ENCODE data around the gene CA5A.

CA5A gene

GRCh38 chr16:87979352-87979751 lies 43.0 kb upstream of the CA5A start:
- CTCF ChIA-PET = no interaction called here
- no peak for DNase-seq (ENCODE audit: low spot score)
- no peak for TF ChIP-seq CTCF (conservative IDR thresholded peaks at IDR 0.05; ENCODE audit: low read depth)

DNA sequence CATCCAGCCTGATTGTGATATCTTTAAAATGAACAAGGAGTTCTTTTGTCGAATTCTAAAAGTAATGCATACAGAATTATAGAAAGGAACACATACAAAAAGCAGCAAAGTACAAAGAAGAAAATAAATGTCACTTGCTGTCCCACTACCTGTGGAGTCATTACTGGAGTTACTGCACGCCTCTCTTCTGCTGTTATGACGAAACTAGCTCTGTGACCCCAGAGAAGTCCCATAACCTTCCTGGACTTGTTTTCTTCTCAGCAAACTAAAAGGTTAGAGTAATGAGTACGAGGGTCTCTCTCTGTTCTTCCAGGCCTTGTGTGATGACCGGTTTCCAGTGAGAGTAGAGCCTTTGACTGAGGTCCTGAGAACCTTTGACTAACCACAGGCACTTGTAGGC lies 41.8 kb upstream of the CA5A start:
- no peak for DNase-seq (ENCODE audit: low spot score)
- ChIA-PET POLR2A (ENCODE audit: low non-redundant PET) (no interaction called here), CTCF (no interaction called here)
- no peak overlapping the region for H3K27ac ChIP-seq
- no peak for TF ChIP-seq CTCF (conservative IDR thresholded peaks at IDR 0.05; ENCODE audit: low read depth)

More at GRCh38 chr16:87979352-87979751, 43.0 kb upstream of the CA5A start:
- POLR2A ChIA-PET (ENCODE audit: low non-redundant PET) = no interaction called here
- H3K27ac ChIP-seq = no peak overlapping the region

DNA sequence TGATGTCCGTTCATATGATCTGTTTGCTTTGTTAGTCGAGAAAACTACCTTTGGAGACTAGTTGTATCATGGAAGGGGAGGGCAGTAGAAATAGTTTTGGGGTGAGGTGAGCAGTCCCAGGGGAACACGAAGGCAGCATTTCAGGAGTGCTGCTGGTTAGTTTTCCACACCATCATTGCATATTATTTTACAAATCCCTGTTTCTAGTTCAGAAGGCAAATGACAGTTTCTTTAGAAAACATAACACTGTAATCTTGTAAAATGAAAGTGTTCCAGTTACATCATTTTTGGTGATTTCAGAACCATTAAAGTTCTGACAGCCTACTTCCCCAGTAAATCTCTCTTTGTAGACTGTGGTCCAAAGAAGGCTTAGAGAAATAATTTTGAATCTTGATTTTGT lies 40.3 kb upstream of the CA5A start:
- no peak for DNase-seq (ENCODE audit: low spot score)
- POLR2A ChIA-PET (ENCODE audit: low non-redundant PET) = no interaction called here
- H3K27ac ChIP-seq = no peak overlapping the region
- TF ChIP-seq CTCF (conservative IDR thresholded peaks at IDR 0.05; ENCODE audit: low read depth) = no peak
- CTCF ChIA-PET = no interaction called here

DNA sequence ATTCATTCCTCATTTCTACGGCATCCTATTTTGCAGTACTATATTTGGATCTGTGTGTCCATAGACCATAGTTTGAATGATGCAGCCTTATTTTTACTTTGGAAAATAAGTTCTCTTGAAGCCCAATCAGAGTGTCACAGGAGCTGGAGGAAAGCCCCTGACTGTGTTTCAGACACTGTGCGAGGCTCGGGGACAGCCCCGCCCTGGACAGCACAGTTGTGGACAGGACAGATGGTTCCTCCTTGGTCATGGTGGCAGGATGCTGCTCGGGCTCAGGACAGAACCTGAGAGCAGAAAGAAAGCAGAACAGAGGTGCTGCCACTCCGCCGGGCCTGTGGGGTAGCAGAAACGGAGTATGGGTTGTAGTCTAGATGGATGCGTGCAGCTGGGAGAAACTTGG lies 37.8 kb upstream of the CA5A start:
- CTCF ChIA-PET = interaction anchor here (0.7 kb wide), 1 partner anchor 9 kb away, joined by 6 read pairs; no protein-coding TSS in a partner anchor
- POLR2A ChIA-PET (ENCODE audit: low non-redundant PET) = no interaction called here
- TF ChIP-seq CTCF (conservative IDR thresholded peaks at IDR 0.05; ENCODE audit: low read depth) = no peak
- no peak for DNase-seq (ENCODE audit: low spot score)
- H3K27ac ChIP-seq = no peak overlapping the region

GRCh38 chr16:87973717-87974116 lies 37.4 kb upstream of the CA5A start:
- no peak for TF ChIP-seq CTCF (conservative IDR thresholded peaks at IDR 0.05; ENCODE audit: low read depth)
- ChIA-PET CTCF (interaction anchor here (0.7 to 1.0 kb wide), 2 partner anchors 10 to 464 kb away, joined by 3 to 6 read pairs; no protein-coding TSS in a partner anchor), POLR2A (ENCODE audit: low non-redundant PET) (interaction anchor here (0.7 kb wide), 1 partner anchor 562 kb away, joined by 4 read pairs; no protein-coding TSS in a partner anchor)
- H3K27ac ChIP-seq = no peak overlapping the region
- DNase-seq (ENCODE audit: low spot score) = no peak

- H3K27ac ChIP-seq = no peak overlapping the region
- CTCF ChIA-PET = interaction anchor here (0.7 kb wide), 1 partner anchor 472 kb away, joined by 5 read pairs; no protein-coding TSS in a partner anchor
- DNase-seq (ENCODE audit: low spot score) = no peak
- no peak for TF ChIP-seq CTCF (conservative IDR thresholded peaks at IDR 0.05; ENCODE audit: low read depth)
- POLR2A ChIA-PET (ENCODE audit: low non-redundant PET) = no interaction called here
Observed at GRCh38 chr16:87971933-87972332, 35.6 kb upstream of the CA5A start.

DNA sequence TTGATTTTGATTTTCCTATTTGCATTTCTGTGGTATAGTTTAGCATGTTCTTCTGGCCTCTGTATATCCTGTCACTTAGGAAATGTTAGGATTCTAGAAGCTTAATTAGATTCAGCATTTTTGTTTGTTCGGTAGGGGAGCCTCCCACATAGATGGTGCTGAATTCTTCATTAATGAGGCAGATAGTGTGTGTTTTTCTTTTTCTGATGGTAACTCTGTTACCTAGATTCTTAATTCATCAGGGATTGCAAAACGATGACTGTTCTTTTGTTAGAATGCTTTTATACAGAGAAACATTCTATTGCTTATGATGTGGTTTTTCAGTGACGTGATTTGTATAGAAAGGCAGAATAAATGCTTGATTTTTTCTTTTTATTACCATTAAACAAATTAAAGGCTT lies 33.9 kb upstream of the CA5A start:
- H3K27ac ChIP-seq = no peak overlapping the region
- POLR2A ChIA-PET (ENCODE audit: low non-redundant PET) = no interaction called here
- TF ChIP-seq CTCF (conservative IDR thresholded peaks at IDR 0.05; ENCODE audit: low read depth) = no peak
- no peak for DNase-seq (ENCODE audit: low spot score)
- CTCF ChIA-PET = no interaction called here

All from RWPE1 (cell line).